Panc1 (cell line): ENCODE data around the gene DSG1. TPM values are rescaled to one million over a fixed set of nuclear protein-coding genes. Genes with fewer than 3 reads are reported as not detected.

ENCODE experiments used
- ATAC-seq: fragments of 200-7000 bp; cut with Tn5 transposase; 2 replicates; pipeline ENCODE4 v1.9.1; 2020; ENCODE audit warnings: mild to moderate bottlenecking, moderate library complexity
- BruUV-seq: library from RNA; stranded (reverse); fragments of 400-500 nt; replicated peaks from 2 replicates; lab custom pipeline; 2021; lab: Mats Ljungman, UMichigan
- CTCF ChIA-PET: fragments of 300-600 bp; sonication (Branson Sonifier 250); formaldehyde crosslinking; loops from one replicate; lab custom pipeline; 2022; ENCODE audit warnings: antibody characterized with exemption; lab: Charles Lee
- POLR2A ChIA-PET: fragments of 300-600 bp; sonication (Branson Sonifier 250); formaldehyde crosslinking; loops from one replicate; lab custom pipeline; 2022; ENCODE audit warnings: antibody characterized with exemption; lab: Charles Lee
- DNase-seq: peaks from one replicate; pipeline ENCODE4 v3.0.0-alpha.2; 2010; ENCODE audit warnings: low read depth, low spot score
- H3K27ac ChIP-seq: 2 replicates; pipeline ENCODE4 v1.5.1; 2011; ENCODE audit warnings: mild to moderate bottlenecking, low read length, inconsistent platforms
- H3K27me3 ChIP-seq: fragments of 200-500 bp; sonication (Bioruptor generic); 2 replicates; pipeline ENCODE4 v1.6.0; 2014; ENCODE audit warnings: low read length, inconsistent platforms; ENCODE audit not compliant: control insufficient read depth, insufficient read depth
- H3K36me3 ChIP-seq: fragments of 200-500 bp; sonication (Bioruptor generic); 2 replicates; pipeline ENCODE4 v1.5.1; 2014; ENCODE audit warnings: inconsistent platforms, mild to moderate bottlenecking, low read length, moderate library complexity; ENCODE audit not compliant: control insufficient read depth, insufficient read depth
- H3K4me1 ChIP-seq: 2 replicates; pipeline ENCODE4 v1.5.1; 2011; ENCODE audit warnings: inconsistent platforms, mild to moderate bottlenecking, low read length, moderate library complexity; ENCODE audit not compliant: control insufficient read depth, insufficient read depth
- H3K4me3 ChIP-seq, 2 experiments: 2 replicates each; pipeline ENCODE4 v1.5.1; 2011 to 2012; ENCODE audit warnings: low read depth in 2 of 2, low read length in 2 of 2, mild to moderate bottlenecking in 2 of 2, inconsistent platforms in 1 of 2, moderate library complexity in 1 of 2
- H3K9me3 ChIP-seq: fragments of 200-500 bp; sonication (Bioruptor generic); 2 replicates; pipeline ENCODE4 v1.5.1; 2014; ENCODE audit warnings: low read depth, mild to moderate bottlenecking, inconsistent platforms, low read length, moderate library complexity; ENCODE audit not compliant: control insufficient read depth, insufficient read depth
- POLR2AphosphoS5 ChIP-seq: IDR thresholded peaks from 2 replicates; pipeline ENCODE4 v1.6.1; 2012; ENCODE audit warnings: mild to moderate bottlenecking, low read depth, low read length, moderate library complexity
- SIN3A ChIP-seq: IDR thresholded peaks from 2 replicates; pipeline ENCODE4 v1.6.1; 2012; ENCODE audit warnings: low read depth, mild to moderate bottlenecking, low read length, moderate library complexity, borderline replicate concordance; ENCODE audit not compliant: insufficient read depth
- TCF7L2 ChIP-seq: IDR thresholded peaks from 2 replicates; pipeline ENCODE4 v1.6.1; 2011; ENCODE audit warnings: mild to moderate bottlenecking, low read depth, low read length, inconsistent platforms
- in situ Hi-C: cut with HindIII; loops from 2 replicates; pipeline ENCODE4 v1.10.0; 2016; ENCODE audit warnings: low sequenced_read_pairs, low pct_unique_long_range_greater_than_20kb
- intact Hi-C: fragments of 100-400 bp; cut with micrococcal nuclease; formaldehyde crosslinking; loops from one replicate; pipeline ENCODE4 v1.10.0; 2022; ENCODE audit not compliant: unreplicated experiment
- total RNA-seq: library from RNA; stranded (reverse); gene quantifications from one replicate; pipeline ENCODE4 v1.2.1, GENCODE V29; 2021; ENCODE audit not compliant: unreplicated experiment
- TF ChIP-seq, protein P1 (sequence below): fragments of 450-650 bp; IDR thresholded peaks from 2 replicates; pipeline ENCODE4 v1.5.1; 2017; ENCODE audit warnings: mild to moderate bottlenecking
- TF ChIP-seq, protein P2 (sequence below), 2 experiments: IDR thresholded peaks; 2 replicates each; pipeline ENCODE4 v1.6.1; 2011 to 2012; ENCODE audit warnings: low read depth in 2 of 2, control low read depth in 1 of 2, low read length in 1 of 2, mild to moderate bottlenecking in 1 of 2, moderate library complexity in 1 of 2; ENCODE audit not compliant: insufficient read depth in 1 of 2

Gene DSG1
- total RNA-seq, 1 experiment from 2014 or later: not detected

- H3K9me3 ChIP-seq: no peaks in the 10 kb centered on the region
- POLR2A ChIA-PET: no interaction called here
- no TSS peak for BruUV-seq
- in situ Hi-C loops: no loop called here
- no peaks in the 10 kb centered on the region for H3K4me1 ChIP-seq
- intact Hi-C loops: no loop called here
- no peak overlapping the region for H3K4me3 ChIP-seq
- H3K27ac ChIP-seq: no peak overlapping the region
- DNase-seq (no peak), ATAC-seq (no peak)
- TF ChIP-seq SIN3A (no peak), POLR2AphosphoS5 (no peak), TCF7L2 (no peak)
- TF ChIP-seq, protein P1, sequence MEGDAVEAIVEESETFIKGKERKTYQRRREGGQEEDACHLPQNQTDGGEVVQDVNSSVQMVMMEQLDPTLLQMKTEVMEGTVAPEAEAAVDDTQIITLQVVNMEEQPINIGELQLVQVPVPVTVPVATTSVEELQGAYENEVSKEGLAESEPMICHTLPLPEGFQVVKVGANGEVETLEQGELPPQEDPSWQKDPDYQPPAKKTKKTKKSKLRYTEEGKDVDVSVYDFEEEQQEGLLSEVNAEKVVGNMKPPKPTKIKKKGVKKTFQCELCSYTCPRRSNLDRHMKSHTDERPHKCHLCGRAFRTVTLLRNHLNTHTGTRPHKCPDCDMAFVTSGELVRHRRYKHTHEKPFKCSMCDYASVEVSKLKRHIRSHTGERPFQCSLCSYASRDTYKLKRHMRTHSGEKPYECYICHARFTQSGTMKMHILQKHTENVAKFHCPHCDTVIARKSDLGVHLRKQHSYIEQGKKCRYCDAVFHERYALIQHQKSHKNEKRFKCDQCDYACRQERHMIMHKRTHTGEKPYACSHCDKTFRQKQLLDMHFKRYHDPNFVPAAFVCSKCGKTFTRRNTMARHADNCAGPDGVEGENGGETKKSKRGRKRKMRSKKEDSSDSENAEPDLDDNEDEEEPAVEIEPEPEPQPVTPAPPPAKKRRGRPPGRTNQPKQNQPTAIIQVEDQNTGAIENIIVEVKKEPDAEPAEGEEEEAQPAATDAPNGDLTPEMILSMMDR: no peak
- TF ChIP-seq, protein P2, sequence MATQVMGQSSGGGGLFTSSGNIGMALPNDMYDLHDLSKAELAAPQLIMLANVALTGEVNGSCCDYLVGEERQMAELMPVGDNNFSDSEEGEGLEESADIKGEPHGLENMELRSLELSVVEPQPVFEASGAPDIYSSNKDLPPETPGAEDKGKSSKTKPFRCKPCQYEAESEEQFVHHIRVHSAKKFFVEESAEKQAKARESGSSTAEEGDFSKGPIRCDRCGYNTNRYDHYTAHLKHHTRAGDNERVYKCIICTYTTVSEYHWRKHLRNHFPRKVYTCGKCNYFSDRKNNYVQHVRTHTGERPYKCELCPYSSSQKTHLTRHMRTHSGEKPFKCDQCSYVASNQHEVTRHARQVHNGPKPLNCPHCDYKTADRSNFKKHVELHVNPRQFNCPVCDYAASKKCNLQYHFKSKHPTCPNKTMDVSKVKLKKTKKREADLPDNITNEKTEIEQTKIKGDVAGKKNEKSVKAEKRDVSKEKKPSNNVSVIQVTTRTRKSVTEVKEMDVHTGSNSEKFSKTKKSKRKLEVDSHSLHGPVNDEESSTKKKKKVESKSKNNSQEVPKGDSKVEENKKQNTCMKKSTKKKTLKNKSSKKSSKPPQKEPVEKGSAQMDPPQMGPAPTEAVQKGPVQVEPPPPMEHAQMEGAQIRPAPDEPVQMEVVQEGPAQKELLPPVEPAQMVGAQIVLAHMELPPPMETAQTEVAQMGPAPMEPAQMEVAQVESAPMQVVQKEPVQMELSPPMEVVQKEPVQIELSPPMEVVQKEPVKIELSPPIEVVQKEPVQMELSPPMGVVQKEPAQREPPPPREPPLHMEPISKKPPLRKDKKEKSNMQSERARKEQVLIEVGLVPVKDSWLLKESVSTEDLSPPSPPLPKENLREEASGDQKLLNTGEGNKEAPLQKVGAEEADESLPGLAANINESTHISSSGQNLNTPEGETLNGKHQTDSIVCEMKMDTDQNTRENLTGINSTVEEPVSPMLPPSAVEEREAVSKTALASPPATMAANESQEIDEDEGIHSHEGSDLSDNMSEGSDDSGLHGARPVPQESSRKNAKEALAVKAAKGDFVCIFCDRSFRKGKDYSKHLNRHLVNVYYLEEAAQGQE (IDR thresholded peaks at IDR 0.05; ENCODE audit: insufficient read depth in 1 of 2, low read depth in 2 of 2, low read length in 1 of 2): no peak
- CTCF ChIA-PET: no interaction called here
- H3K27me3 ChIP-seq: no peaks in the 10 kb centered on the region
- H3K36me3 ChIP-seq: no peaks in the 10 kb centered on the region
These were observed 986 bp upstream of the DSG1 start for GRCh38 chr18:31316974-31317373.

DNA sequence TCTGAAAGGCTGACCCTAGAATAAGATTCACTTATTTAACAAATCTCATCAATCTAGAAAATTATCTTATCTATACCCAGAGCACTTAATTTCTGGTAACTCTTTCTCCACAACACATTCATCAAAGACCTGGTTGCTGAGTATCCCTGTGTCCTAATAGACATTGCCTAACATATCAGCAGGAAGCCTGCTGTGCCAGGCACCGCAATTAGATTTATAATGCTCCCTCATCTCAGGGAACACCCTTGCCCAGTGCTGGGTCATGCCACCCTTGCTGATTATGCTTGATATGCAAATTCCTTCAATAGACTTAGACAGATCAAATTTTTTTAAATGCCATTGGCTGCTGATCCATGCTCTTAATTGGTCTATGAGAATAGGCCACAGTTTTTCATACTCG, 3.8 kb downstream of the DSG1 start:
- BruUV-seq: no TSS peak
- CTCF ChIA-PET: no interaction called here
- POLR2A ChIA-PET: no interaction called here
- no peaks in the 10 kb centered on the region for H3K36me3 ChIP-seq
- TF ChIP-seq SIN3A: no peak
- TF ChIP-seq TCF7L2: no peak
- TF ChIP-seq, protein P1: no peak
- no peak for TF ChIP-seq POLR2AphosphoS5
- TF ChIP-seq, protein P2 (IDR thresholded peaks at IDR 0.05; ENCODE audit: insufficient read depth in 1 of 2, low read depth in 2 of 2, low read length in 1 of 2): no peak
- DNase-seq (no peak), ATAC-seq (no peak)
- no peak overlapping the region for H3K4me3 ChIP-seq
- no peak overlapping the region for H3K27ac ChIP-seq
- no peaks in the 10 kb centered on the region for H3K27me3 ChIP-seq
- H3K9me3 ChIP-seq: no peaks in the 10 kb centered on the region
- intact Hi-C loops (no loop called here), in situ Hi-C loops (no loop called here)
- H3K4me1 ChIP-seq: no peaks in the 10 kb centered on the region
